ENCODE measurements around the gene PFKFB4.
"Not testable (repeated sequence)": the region's sequence is repeated elsewhere in the genome, so short reads cannot be mapped to it uniquely, and the experiment has no call there.

Gene PFKFB4

DNA sequence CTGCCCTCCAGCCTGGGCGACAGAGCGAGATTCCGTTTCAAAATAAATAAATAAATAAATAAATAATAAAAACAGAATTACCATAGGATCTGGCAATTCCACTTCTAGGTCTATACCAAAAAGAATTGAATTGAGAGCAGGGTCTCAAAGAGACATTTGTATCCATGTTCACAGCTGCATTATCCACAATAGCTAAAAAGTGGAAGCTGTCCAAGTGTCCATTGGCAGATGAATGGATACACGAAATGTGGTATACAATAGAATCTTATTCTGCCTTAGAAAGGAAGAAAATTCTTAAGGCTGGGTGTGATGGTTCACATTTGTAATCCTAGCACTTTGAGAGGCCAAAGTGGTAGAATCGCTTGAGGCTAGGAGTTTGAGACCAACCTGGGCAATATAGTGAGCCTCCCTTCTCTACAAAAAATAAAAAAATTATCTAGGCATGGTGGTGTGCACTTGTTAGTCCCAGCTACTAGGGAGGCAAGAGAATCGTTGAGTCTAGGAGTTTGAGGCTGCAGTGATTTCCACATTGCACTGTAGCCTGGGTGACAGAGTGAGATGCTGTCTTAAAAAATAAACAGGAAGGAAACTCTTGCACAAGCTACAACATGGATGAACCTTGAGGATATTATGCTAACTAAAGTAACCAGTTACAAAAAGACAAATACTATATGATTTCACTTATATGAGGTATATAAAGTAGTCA, 24.2 kb downstream of the PFKFB4 start:
- Histone ChIP-seq H3K27ac (ENCODE audit: low read length) (no peak overlapping the region), H3K4me1 (ENCODE audit: insufficient read depth, low read length) (no peaks in the 10 kb centered on the region), H3K9ac (ENCODE audit: low read depth, low read length) (no peak overlapping the region), H3K4me3 (ENCODE audit: low read depth in 1 of 2, low read length in 2 of 2) (no peak overlapping the region), H2AFZ (ENCODE audit: low read depth, low read length) (no peak overlapping the region), H3K27me3 (ENCODE audit: insufficient read depth, low read length, poor library complexity) (no peaks in the 10 kb centered on the region), H3K36me3 (ENCODE audit: insufficient read depth, low read length) (peaks cover 22% of the 10 kb centered on the region), H3K4me2 (ENCODE audit: insufficient read depth, low read length) (no peak overlapping the region), H3K9me3 (ENCODE audit: insufficient read depth, low read length, severe bottlenecking) (no peaks in the 10 kb centered on the region), H4K20me1 (ENCODE audit: insufficient read depth, low read length) (peaks cover 7% of the 10 kb centered on the region; the same call in 1 of the 2 replicates), H3K79me2 (ENCODE audit: insufficient read depth, low read length) (no peaks in the 10 kb centered on the region)
- DNase-seq = no peak
- TF ChIP-seq, protein P1, sequence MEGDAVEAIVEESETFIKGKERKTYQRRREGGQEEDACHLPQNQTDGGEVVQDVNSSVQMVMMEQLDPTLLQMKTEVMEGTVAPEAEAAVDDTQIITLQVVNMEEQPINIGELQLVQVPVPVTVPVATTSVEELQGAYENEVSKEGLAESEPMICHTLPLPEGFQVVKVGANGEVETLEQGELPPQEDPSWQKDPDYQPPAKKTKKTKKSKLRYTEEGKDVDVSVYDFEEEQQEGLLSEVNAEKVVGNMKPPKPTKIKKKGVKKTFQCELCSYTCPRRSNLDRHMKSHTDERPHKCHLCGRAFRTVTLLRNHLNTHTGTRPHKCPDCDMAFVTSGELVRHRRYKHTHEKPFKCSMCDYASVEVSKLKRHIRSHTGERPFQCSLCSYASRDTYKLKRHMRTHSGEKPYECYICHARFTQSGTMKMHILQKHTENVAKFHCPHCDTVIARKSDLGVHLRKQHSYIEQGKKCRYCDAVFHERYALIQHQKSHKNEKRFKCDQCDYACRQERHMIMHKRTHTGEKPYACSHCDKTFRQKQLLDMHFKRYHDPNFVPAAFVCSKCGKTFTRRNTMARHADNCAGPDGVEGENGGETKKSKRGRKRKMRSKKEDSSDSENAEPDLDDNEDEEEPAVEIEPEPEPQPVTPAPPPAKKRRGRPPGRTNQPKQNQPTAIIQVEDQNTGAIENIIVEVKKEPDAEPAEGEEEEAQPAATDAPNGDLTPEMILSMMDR (IDR thresholded peaks at IDR 0.05; ENCODE audit: borderline replicate concordance, extremely low read depth, low read length, poor library complexity, severe bottlenecking) = no peak
- TF ChIP-seq EZH2 (IDR thresholded peaks at IDR 0.05; ENCODE audit: borderline replicate concordance, low read depth, low read length, severe bottlenecking) = no peak
- ATAC-seq (ENCODE audit: insufficient read depth, low read depth) = no peak

DNA sequence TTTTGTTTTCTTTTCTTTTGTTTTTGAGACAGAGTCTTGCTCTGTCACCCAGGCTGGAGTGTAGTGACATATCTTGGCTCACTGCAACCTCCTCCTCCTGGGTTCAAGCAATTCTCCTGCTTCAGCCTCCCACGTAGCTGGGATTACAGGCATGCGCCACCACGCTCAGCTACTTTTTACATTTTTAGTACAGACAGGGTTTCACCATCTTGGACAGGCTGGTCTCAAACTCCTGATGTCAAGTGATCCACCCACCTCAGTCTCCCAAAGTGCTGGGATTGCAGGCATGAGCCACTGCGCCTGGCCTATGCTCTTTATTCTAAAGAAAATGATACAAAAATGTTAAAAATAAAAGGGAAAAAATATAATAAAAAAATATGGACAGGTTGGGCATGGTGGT, 25.9 kb downstream of the PFKFB4 start:
- not testable (repeated sequence) for H3K79me2 ChIP-seq (ENCODE audit: insufficient read depth, low read length); H3K27ac ChIP-seq (ENCODE audit: low read length); H3K9ac ChIP-seq (ENCODE audit: low read depth, low read length); ATAC-seq (ENCODE audit: insufficient read depth, low read depth); H3K4me3 ChIP-seq (ENCODE audit: low read depth in 1 of 2, low read length in 2 of 2); H4K20me1 ChIP-seq (ENCODE audit: insufficient read depth, low read length); H3K36me3 ChIP-seq (ENCODE audit: insufficient read depth, low read length); H3K4me1 ChIP-seq (ENCODE audit: insufficient read depth, low read length); H2AFZ ChIP-seq (ENCODE audit: low read depth, low read length); H3K27me3 ChIP-seq (ENCODE audit: insufficient read depth, low read length, poor library complexity); H3K9me3 ChIP-seq (ENCODE audit: insufficient read depth, low read length, severe bottlenecking); H3K4me2 ChIP-seq (ENCODE audit: insufficient read depth, low read length); DNase-seq

DNA sequence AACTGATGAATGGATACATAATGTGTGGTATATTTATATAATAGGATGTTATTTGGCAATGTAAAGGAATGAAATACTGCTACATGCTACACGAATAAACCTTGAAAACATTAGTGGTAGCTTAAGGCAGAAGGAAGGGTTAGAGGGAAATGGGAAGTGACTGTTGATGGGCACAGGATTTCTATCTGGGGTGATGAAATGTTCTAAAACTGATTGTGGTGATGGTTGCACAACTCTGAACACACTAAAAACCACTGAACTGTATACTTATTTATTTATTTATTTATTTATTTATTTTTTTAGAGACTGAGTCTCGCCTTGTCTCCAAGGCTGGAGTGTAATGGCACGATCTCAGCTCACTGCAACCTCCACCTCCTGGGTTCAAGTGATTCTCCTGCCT, 27.8 kb downstream of the PFKFB4 start:
- Histone ChIP-seq H3K27me3 (ENCODE audit: insufficient read depth, low read length, poor library complexity) (no peaks in the 10 kb centered on the region), H3K9me3 (ENCODE audit: insufficient read depth, low read length, severe bottlenecking) (no peaks in the 10 kb centered on the region), H3K36me3 (ENCODE audit: insufficient read depth, low read length) (no peaks in the 10 kb centered on the region), H2AFZ (ENCODE audit: low read depth, low read length) (no peak overlapping the region), H3K4me3 (ENCODE audit: low read depth in 1 of 2, low read length in 2 of 2) (no peak overlapping the region), H3K9ac (ENCODE audit: low read depth, low read length) (no peak overlapping the region), H3K4me2 (ENCODE audit: insufficient read depth, low read length) (no peak overlapping the region), H3K79me2 (ENCODE audit: insufficient read depth, low read length) (no peaks in the 10 kb centered on the region), H4K20me1 (ENCODE audit: insufficient read depth, low read length) (no peaks in the 10 kb centered on the region; the same call in 1 of the 2 replicates), H3K4me1 (ENCODE audit: insufficient read depth, low read length) (no peaks in the 10 kb centered on the region), H3K27ac (ENCODE audit: low read length) (no peak overlapping the region)
- DNase-seq = no peak
- TF ChIP-seq, protein P1 (IDR thresholded peaks at IDR 0.05; ENCODE audit: borderline replicate concordance, extremely low read depth, low read length, poor library complexity, severe bottlenecking) = no peak
- no peak for ATAC-seq (ENCODE audit: insufficient read depth, low read depth)

DNA sequence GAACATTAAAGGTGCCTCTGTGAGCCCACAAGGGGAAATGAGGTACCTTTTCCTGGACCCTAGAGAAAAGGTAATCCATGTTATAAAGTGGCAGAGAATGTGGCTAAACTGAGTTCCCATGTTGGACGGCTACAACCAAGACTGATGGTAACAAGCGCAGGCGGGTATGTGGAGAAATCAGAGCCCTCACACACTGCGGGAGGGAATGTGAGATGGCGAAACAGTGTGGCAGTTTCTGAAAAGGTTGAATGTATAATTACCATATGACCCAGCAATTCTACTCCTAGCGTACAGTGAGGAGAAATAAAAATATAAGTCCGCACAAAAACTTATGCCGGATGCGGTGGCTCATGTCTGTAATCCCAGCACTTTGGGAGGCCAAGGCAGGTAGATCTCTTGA, 28.6 kb downstream of the PFKFB4 start:
- H3K9me3 ChIP-seq (ENCODE audit: insufficient read depth, low read length, severe bottlenecking) = no peaks in the 10 kb centered on the region
- no peak overlapping the region for H2AFZ ChIP-seq (ENCODE audit: low read depth, low read length)
- no peak overlapping the region for H3K4me2 ChIP-seq (ENCODE audit: insufficient read depth, low read length)
- H3K4me1 ChIP-seq (ENCODE audit: insufficient read depth, low read length) = no peaks in the 10 kb centered on the region
- H3K4me3 ChIP-seq (ENCODE audit: low read depth in 1 of 2, low read length in 2 of 2) = no peak overlapping the region
- H3K79me2 ChIP-seq (ENCODE audit: insufficient read depth, low read length) = no peaks in the 10 kb centered on the region
- no peaks in the 10 kb centered on the region; the same call in 1 of the 2 replicates for H4K20me1 ChIP-seq (ENCODE audit: insufficient read depth, low read length)
- DNase-seq (no peak), ATAC-seq (ENCODE audit: insufficient read depth, low read depth) (no peak)
- H3K36me3 ChIP-seq (ENCODE audit: insufficient read depth, low read length) = no peaks in the 10 kb centered on the region
- no peak overlapping the region for H3K9ac ChIP-seq (ENCODE audit: low read depth, low read length)
- H3K27ac ChIP-seq (ENCODE audit: low read length) = no peak overlapping the region
- no peak for TF ChIP-seq EZH2 (IDR thresholded peaks at IDR 0.05; ENCODE audit: borderline replicate concordance, low read depth, low read length, severe bottlenecking)
- TF ChIP-seq, protein P1 (IDR thresholded peaks at IDR 0.05; ENCODE audit: borderline replicate concordance, extremely low read depth, low read length, poor library complexity, severe bottlenecking) = no peak
- H3K27me3 ChIP-seq (ENCODE audit: insufficient read depth, low read length, poor library complexity) = no peaks in the 10 kb centered on the region
